GM03348 (cell line): ENCODE data around the gene HOXB8.

ENCODE experiments used
- DNase-seq: peaks from one replicate; pipeline ENCODE4 v3.0.0; 2012; ENCODE audit warnings: low spot score

Gene HOXB8

DNA sequence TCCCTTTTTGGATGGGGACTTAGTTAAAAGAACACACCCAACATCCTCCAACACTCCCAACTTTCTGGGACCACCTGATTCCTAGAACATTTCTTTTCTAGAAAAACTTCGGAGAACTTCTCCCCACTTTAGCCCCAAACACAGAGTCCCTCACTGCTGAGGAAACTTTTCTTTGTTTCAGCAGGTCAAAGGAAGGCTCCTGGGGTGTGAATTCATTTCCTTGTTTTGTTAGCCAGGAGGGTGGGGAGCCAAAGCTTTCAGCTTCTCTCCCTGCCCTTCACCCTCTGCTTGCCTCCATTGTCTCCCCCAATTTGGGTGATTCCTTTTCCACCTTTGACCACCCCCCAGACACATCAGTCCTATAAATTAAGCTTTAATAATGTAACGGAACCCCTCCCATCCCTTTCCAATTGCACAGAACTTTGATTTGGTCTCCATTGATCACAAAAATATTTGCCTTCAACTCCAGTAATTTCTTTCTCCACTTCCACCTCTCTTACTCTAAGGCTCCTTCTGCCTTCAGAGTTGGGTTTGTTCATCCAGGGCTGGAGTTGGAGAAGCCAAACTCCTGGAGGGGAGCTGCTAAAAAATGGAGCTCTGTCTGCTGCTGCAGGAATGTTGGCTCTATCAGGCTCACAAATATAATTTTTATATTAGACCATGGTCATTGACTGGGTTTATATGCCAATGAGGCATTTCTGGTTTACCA lies 47.3 kb downstream of the HOXB8 start:
- DNase-seq, result no peak

DNA sequence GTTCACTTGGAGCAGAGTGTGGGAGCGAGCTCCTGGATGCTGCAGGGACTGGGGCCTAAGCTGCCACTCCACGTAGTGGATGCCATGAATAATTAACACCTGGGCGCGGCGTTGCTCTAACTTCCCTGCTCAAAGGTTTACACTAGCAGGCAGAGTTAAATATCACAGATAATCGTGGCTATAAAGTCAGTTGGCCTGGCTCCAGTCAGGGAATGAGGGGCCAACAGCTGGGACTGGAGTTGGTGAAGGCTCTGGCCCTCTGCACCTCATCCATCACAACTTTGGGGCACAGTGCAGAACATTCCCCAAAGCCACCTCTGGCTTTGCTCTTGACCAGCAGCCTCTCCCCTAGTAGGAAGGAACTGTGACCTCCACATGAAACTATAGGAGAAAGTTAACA lies 47.9 kb downstream of the HOXB8 start:
- DNase-seq, result no peak

DNA sequence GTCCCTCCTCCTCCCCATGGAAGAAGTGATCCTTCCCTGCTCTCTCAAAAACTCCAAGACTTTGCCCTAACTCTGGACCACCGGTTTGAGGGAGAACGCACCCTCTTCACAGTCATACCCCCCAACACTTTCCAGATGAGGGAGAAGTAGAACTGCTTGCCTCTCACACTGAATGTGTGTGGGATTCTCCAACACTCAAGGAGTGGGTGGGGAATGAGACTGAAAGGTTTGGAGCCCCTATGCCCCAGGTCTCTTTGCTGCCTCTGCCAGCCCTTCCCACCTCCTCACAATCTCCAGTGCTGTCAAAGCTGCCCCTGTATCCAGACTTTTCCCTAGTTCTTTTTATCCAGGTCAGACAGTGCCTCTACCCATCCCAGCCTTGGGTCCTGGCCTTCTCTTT lies 48.4 kb downstream of the HOXB8 start:
- DNase-seq, result no peak

DNA sequence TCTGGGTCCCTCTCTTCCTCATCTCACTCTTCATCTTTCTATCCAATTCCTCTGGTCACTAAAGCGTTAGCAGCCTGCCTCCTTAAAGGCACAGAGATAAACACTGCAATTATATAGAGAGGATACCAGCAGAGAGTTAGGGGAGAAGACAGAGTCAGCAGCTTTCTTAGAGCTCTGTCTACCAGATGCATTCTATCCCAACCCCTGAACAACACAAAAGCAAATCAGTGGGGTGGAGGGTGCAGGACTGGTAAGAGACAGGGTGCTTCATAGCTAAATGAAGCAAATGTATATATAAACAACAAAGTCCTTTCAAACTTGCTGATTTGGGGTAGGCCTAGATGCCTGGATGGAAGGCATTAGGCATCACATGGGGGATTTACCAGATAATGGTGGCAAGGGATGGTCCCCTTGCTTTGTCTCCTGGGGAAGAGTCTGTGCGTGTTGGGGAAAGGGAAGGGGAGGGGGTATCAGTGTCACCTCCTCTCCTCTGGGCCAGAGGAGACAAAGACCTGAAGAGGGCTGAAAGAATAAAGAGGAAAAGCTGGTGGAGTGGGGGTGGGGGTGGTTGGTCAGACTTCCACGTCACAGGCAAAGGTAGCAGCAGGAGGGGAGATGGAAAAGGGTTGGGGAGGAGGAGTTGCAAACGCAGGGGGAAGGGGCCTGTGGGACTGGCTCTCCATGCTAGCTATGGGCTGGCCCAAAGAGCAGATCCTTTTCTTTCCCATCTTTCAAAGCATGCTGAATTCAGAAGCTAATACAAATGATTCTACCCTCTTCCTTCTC lies 49.0 kb downstream of the HOXB8 start:
- no peak for DNase-seq

DNA sequence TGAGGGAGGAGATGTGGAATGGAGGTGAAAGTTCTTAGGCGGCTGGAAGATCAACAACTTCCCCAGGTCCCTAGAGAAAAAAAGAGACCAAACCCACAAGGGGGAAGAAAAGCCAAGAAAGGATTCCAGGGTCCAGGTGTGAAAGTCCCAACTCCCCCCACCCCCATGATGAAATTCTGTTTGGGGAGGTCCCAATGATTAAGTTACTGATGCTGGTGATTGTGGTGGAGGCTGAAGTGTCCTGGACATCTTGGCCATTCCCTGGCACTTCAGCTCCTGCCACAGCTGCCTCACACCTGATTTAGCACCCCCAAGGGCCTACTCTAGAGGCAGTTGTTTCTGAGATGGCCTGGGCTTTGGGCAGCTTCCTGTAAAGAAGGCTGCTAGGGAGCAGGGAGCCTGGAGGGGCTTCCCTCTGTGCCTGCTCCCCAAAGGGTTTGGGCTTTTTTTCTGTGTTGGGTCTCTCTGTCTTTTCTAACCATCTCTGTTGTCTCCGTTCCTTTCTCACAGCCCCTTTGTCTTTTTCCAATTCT lies 50.0 kb downstream of the HOXB8 start:
- no peak for DNase-seq

DNA sequence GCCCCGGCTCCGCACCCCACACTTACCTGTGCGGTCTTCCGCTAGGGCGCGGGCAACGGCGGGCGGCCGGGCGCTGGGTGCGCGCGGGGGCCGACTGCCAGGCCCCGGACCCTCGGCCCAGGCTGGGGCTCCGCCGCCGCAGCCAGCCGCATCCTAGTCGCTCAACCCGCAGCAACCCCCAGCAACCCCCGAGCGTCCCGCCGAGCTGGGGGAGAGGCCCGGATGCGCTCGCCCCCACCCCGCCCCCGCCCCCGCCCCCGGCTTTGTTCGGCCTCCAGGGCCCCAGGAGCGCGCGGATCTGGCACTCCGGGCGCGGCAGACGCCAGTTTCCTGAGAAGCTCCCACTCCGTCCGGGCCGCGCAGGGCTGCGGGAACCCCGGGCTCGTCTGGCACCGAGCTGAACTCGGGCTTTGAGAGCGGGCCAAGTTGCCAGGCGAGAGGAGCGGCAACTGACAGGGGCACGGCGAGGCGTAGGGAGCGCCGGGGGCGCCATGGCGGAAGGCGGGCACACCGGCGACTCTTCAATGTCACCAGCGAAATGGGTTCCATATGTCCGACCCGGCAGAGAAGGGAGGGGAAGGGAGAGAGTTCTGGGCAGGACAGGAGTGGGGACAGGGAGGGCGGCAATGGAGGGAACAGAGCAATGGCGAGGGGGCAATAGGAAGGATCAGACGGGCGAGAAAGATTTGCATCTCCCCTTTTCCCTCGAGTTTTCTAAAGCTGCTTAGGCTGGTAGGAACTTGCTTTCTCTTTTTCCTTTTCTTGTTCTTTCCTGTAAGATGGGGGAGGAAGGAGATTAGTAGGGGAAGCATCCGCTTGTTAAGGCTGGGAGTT lies 50.7 kb downstream of the HOXB8 start:
- peak; percentile 56 for DNase-seq

DNA sequence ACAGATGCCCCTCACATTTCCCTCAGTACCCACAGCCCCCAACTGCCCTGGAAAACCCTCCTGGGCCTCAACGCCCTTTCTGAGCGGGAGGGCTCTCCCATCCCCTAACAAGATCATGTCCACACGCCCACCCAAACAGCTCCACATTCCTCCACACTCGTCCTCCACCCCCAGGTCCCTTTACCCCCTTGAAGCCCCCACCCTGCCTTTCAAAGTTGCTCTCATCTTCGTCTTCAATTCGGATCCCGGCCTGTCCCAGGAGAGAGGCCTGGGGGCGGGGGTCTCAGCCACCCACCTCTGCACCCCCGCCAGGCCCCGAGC lies 51.3 kb downstream of the HOXB8 start:
- no peak for DNase-seq

DNA sequence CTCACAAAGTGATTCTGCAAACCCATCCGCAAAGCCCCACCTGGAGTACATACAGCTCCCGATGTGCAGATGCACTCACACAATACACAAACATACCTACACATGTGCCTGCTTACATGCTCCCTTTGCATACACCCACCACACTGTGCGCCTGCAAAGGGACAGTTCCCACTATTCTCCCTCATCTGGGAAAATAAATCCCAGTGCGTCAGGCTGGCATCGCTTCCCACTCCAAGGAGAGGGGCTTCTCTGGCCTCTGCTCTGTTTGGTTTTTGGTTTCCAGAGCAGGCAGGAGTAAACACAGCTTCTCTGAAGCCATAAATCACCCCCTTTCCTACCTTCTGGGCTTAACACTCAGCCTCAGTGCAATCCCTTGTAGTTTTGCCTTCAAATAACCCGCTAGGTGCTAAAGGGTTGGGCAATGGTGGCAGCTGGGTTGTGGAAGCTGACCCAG lies 51.7 kb downstream of the HOXB8 start:
- no peak for DNase-seq

DNA sequence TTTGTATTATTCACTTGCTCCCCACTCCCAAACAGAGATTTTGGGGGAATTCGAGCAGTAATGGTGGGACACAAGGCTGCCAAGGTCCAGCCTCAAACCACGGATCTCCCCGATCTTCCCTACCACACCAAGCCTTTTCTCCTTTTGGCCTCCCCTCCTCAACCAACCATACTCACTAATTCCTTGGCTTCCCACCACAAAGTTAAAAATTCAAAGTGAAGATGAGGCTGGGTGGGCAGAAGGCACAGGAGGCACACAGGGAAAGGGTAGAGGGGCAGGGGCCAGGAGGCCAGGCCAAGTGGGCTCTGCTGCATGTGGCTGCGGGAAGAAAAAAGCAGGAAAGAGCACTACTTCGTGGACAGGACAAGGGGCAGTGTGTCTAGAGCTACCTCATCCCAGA lies 52.2 kb downstream of the HOXB8 start:
- DNase-seq, result no peak
